K562 (cell line): ENCODE results near the gene SCARF2. TPM values are rescaled to one million over a fixed set of nuclear protein-coding genes. Genes with fewer than 3 reads are reported as not detected.
A peak's percentile ranks its signal among the peaks of the same experiment; 100 is the strongest.

Experiments
- KLF10 ChIP-seq: fragments of 250-450 bp; sonication (Bioruptor Pico); IDR thresholded peaks from 2 replicates; pipeline ENCODE4 v1.6.1; 2021; ENCODE audit warnings: matching md5 sums
- KLF16 ChIP-seq: IDR thresholded peaks from 2 replicates; pipeline ENCODE4 v1.6.1; 2016; ENCODE audit warnings: antibody characterized with exemption
- MCM2 ChIP-seq: fragments of 450-650 bp; IDR thresholded peaks from 2 replicates; pipeline ENCODE4 v1.6.1; 2017; ENCODE audit warnings: low read depth, mild to moderate bottlenecking
- NEUROD1 ChIP-seq: fragments of 150-350 bp; IDR thresholded peaks from 2 replicates; pipeline ENCODE4 v1.6.1; 2014; ENCODE audit warnings: borderline replicate concordance, low read length, low read depth; ENCODE audit not compliant: partially characterized antibody
- RAD51 ChIP-seq: fragments of 450-650 bp; IDR thresholded peaks from 2 replicates; pipeline ENCODE4 v1.7.1; 2016; ENCODE audit warnings: low read depth, mild to moderate bottlenecking, borderline replicate concordance
- SOX6 ChIP-seq: fragments of 450-650 bp; IDR thresholded peaks from 2 replicates; pipeline ENCODE4 v1.6.1; 2014; ENCODE audit warnings: mild to moderate bottlenecking
- polyA plus RNA-seq, 8 experiments: library from polyadenylated mRNA; depleted of rRNA in 4 of 8; stranded (reverse) in 5 of 8; unstranded in 3 of 8; fragments of >200 nt; fragmentation: Nextera tagmentation in 2 of 8; fragmentation: Illumina TruSeq in 1 of 8; extraction: Ambion mirVana in 2 of 8; extraction: Trizol in 1 of 8; gene quantifications; 2 replicates each; pipeline versions ENCODE4 v1.2.1 to v1.2.3, GENCODE V29; 2011 to 2014; ENCODE audit warnings: inconsistent platforms in 1 of 8, missing spikeins in 1 of 8
- total RNA-seq, 7 experiments: library from RNA; depleted of rRNA in 6 of 7; stranded (reverse); fragments of >200 nt in 6 of 7; fragmentation: Illumina TruSeq in 2 of 7; extraction: Trizol in 2 of 7; gene quantifications; 2 replicates each; pipeline versions ENCODE4 v1.2.1 to v1.2.3, GENCODE V29; 2011 to 2021; ENCODE audit warnings: low replicate concordance in 1 of 7
- TF ChIP-seq, protein P1 (sequence below): fragments of 200-600 bp; sonication (generic); IDR thresholded peaks from one replicate; pipeline ENCODE4 v1.6.1; 2012; ENCODE audit warnings: mild to moderate bottlenecking, low read depth, low read length, inconsistent platforms
- TF ChIP-seq, protein P2 (sequence below): fragments of 450-650 bp; IDR thresholded peaks from 2 replicates; pipeline ENCODE4 v1.6.1; 2016; ENCODE audit warnings: low read depth

Gene SCARF2
- total and polyA plus RNA-seq, 9 of the 15 experiments (the other 6 are each of a cell fraction or from before 2014, with no cell fraction given): 0.06 to 0.32 (median 0.21) TPM; not detected in 5

DNA sequence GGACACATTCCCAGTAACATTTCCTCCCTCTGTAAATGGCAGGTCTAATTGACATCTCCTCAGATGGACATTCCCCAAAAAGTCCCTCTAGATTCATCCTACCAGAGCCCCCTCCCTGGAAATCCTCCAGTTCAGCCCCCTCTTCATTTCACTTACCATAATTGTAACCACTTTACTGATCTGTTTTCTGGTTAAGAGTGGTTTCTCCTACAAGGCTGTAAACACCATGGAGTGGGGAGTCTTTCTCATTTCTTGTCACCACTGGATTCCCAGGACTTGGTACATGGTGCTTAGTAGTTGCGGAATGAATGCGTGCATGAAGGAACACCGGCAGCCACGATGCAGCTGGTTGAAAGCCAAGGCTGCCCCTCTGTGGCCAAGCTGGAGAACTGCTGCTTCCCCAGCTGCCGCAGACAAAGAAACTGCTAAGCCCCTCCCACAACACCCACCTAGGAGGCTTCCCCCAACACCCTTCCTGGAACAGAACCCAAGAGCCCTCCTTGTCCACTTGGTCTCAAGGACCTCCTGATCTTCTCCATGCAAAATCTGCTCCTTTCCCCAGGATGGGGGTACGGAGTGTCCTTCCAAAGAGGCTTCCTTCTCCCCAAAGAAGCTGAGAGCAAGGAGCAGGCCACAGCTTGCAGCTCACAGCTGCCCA lies 18.6 kb upstream of the SCARF2 start (continued):
- TF ChIP-seq, protein P1, sequence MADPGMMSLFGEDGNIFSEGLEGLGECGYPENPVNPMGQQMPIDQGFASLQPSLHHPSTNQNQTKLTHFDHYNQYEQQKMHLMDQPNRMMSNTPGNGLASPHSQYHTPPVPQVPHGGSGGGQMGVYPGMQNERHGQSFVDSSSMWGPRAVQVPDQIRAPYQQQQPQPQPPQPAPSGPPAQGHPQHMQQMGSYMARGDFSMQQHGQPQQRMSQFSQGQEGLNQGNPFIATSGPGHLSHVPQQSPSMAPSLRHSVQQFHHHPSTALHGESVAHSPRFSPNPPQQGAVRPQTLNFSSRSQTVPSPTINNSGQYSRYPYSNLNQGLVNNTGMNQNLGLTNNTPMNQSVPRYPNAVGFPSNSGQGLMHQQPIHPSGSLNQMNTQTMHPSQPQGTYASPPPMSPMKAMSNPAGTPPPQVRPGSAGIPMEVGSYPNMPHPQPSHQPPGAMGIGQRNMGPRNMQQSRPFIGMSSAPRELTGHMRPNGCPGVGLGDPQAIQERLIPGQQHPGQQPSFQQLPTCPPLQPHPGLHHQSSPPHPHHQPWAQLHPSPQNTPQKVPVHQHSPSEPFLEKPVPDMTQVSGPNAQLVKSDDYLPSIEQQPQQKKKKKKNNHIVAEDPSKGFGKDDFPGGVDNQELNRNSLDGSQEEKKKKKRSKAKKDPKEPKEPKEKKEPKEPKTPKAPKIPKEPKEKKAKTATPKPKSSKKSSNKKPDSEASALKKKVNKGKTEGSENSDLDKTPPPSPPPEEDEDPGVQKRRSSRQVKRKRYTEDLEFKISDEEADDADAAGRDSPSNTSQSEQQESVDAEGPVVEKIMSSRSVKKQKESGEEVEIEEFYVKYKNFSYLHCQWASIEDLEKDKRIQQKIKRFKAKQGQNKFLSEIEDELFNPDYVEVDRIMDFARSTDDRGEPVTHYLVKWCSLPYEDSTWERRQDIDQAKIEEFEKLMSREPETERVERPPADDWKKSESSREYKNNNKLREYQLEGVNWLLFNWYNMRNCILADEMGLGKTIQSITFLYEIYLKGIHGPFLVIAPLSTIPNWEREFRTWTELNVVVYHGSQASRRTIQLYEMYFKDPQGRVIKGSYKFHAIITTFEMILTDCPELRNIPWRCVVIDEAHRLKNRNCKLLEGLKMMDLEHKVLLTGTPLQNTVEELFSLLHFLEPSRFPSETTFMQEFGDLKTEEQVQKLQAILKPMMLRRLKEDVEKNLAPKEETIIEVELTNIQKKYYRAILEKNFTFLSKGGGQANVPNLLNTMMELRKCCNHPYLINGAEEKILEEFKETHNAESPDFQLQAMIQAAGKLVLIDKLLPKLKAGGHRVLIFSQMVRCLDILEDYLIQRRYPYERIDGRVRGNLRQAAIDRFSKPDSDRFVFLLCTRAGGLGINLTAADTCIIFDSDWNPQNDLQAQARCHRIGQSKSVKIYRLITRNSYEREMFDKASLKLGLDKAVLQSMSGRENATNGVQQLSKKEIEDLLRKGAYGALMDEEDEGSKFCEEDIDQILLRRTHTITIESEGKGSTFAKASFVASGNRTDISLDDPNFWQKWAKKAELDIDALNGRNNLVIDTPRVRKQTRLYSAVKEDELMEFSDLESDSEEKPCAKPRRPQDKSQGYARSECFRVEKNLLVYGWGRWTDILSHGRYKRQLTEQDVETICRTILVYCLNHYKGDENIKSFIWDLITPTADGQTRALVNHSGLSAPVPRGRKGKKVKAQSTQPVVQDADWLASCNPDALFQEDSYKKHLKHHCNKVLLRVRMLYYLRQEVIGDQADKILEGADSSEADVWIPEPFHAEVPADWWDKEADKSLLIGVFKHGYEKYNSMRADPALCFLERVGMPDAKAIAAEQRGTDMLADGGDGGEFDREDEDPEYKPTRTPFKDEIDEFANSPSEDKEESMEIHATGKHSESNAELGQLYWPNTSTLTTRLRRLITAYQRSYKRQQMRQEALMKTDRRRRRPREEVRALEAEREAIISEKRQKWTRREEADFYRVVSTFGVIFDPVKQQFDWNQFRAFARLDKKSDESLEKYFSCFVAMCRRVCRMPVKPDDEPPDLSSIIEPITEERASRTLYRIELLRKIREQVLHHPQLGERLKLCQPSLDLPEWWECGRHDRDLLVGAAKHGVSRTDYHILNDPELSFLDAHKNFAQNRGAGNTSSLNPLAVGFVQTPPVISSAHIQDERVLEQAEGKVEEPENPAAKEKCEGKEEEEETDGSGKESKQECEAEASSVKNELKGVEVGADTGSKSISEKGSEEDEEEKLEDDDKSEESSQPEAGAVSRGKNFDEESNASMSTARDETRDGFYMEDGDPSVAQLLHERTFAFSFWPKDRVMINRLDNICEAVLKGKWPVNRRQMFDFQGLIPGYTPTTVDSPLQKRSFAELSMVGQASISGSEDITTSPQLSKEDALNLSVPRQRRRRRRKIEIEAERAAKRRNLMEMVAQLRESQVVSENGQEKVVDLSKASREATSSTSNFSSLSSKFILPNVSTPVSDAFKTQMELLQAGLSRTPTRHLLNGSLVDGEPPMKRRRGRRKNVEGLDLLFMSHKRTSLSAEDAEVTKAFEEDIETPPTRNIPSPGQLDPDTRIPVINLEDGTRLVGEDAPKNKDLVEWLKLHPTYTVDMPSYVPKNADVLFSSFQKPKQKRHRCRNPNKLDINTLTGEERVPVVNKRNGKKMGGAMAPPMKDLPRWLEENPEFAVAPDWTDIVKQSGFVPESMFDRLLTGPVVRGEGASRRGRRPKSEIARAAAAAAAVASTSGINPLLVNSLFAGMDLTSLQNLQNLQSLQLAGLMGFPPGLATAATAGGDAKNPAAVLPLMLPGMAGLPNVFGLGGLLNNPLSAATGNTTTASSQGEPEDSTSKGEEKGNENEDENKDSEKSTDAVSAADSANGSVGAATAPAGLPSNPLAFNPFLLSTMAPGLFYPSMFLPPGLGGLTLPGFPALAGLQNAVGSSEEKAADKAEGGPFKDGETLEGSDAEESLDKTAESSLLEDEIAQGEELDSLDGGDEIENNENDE: peak; percentile 75
- TF ChIP-seq, protein P2, sequence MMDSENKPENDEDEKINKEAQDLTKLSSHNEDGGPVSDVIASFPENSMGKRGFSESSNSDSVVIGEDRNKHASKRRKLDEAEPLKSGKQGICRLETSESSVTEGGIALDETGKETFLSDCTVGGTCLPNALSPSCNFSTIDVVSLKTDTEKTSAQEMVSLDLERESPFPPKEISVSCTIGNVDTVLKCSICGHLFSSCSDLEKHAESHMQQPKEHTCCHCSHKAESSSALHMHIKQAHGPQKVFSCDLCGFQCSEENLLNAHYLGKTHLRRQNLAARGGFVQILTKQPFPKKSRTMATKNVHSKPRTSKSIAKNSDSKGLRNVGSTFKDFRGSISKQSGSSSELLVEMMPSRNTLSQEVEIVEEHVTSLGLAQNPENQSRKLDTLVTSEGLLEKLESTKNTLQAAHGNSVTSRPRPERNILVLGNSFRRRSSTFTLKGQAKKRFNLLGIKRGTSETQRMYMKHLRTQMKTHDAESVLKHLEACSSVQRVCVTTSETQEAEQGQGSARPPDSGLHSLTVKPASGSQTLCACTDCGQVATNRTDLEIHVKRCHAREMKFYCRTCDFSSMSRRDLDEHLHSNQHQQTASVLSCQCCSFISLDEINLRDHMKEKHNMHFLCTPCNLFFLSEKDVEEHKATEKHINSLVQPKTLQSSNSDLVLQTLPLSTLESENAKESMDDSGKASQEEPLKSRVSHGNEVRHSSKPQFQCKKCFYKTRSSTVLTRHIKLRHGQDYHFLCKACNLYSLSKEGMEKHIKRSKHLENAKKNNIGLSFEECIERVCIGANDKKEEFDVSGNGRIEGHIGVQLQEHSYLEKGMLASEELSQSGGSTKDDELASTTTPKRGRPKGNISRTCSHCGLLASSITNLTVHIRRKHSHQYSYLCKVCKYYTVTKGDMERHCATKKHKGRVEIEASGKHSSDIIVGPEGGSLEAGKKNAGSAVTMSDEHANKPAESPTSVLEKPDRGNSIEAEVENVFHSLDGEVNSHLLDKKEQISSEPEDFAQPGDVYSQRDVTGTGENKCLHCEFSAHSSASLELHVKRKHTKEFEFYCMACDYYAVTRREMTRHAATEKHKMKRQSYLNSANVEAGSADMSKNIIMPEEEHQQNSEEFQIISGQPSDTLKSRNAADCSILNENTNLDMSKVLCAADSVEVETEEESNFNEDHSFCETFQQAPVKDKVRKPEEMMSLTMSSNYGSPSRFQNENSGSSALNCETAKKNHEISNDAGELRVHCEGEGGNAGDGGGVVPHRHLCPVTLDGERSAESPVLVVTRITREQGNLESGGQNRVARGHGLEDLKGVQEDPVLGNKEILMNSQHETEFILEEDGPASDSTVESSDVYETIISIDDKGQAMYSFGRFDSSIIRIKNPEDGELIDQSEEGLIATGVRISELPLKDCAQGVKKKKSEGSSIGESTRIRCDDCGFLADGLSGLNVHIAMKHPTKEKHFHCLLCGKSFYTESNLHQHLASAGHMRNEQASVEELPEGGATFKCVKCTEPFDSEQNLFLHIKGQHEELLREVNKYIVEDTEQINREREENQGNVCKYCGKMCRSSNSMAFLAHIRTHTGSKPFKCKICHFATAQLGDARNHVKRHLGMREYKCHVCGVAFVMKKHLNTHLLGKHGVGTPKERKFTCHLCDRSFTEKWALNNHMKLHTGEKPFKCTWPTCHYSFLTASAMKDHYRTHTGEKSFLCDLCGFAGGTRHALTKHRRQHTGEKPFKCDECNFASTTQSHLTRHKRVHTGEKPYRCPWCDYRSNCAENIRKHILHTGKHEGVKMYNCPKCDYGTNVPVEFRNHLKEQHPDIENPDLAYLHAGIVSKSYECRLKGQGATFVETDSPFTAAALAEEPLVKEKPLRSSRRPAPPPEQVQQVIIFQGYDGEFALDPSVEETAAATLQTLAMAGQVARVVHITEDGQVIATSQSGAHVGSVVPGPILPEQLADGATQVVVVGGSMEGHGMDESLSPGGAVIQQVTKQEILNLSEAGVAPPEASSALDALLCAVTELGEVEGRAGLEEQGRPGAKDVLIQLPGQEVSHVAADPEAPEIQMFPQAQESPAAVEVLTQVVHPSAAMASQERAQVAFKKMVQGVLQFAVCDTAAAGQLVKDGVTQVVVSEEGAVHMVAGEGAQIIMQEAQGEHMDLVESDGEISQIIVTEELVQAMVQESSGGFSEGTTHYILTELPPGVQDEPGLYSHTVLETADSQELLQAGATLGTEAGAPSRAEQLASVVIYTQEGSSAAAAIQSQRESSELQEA: no peak
- TF ChIP-seq RAD51 (no peak), KLF16 (peak; percentile 80), KLF10 (no peak), MCM2 (no peak), SOX6 (peak; percentile 75), NEUROD1 (peak; percentile 81)
